Panc1 (cell line): ENCODE data around the gene FHIT.
"Not testable (repeated sequence)": the region's sequence is repeated elsewhere in the genome, so short reads cannot be mapped to it uniquely, and the experiment has no call there.

Experiments used
- POLR2AphosphoS5 ChIP-seq: IDR thresholded peaks from 2 replicates; pipeline ENCODE4 v1.6.1; 2012; ENCODE audit warnings: mild to moderate bottlenecking, low read depth, low read length, moderate library complexity
- TCF7L2 ChIP-seq: IDR thresholded peaks from 2 replicates; pipeline ENCODE4 v1.6.1; 2011; ENCODE audit warnings: mild to moderate bottlenecking, low read depth, low read length, inconsistent platforms
- TF ChIP-seq, protein P1 (sequence below): fragments of 450-650 bp; IDR thresholded peaks from 2 replicates; pipeline ENCODE4 v1.5.1; 2017; ENCODE audit warnings: mild to moderate bottlenecking

DNA sequence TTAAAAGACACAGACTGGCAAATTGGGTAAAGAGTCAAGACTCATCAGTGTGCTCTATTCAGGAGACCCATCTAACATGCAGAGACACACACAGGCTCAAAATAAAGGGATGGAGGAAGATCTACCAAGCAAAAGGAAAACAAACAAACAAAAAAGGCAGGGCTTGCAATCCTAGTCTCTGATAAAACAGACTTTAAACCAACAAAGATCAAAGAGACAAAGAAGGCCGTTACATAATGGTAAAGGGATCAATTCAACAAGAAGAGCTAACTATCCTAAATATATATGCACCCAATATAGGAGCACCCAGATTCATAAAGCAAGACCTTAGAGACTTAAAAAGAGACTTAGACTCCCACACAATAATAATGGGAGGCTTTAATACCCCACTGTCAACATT is 206.1 kb downstream of the FHIT start:
- TF ChIP-seq TCF7L2, POLR2AphosphoS5: not testable (repeated sequence)
- TF ChIP-seq, protein P1, sequence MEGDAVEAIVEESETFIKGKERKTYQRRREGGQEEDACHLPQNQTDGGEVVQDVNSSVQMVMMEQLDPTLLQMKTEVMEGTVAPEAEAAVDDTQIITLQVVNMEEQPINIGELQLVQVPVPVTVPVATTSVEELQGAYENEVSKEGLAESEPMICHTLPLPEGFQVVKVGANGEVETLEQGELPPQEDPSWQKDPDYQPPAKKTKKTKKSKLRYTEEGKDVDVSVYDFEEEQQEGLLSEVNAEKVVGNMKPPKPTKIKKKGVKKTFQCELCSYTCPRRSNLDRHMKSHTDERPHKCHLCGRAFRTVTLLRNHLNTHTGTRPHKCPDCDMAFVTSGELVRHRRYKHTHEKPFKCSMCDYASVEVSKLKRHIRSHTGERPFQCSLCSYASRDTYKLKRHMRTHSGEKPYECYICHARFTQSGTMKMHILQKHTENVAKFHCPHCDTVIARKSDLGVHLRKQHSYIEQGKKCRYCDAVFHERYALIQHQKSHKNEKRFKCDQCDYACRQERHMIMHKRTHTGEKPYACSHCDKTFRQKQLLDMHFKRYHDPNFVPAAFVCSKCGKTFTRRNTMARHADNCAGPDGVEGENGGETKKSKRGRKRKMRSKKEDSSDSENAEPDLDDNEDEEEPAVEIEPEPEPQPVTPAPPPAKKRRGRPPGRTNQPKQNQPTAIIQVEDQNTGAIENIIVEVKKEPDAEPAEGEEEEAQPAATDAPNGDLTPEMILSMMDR = not testable (repeated sequence)
